Femur (tissue), 1 donor: Measurements from ENCODE around the gene CALHM5.

ENCODE experiments used
- DNase-seq: peaks from one replicate; pipeline ENCODE4 v3.0.0-alpha.2; 2017

CALHM5 gene

DNA sequence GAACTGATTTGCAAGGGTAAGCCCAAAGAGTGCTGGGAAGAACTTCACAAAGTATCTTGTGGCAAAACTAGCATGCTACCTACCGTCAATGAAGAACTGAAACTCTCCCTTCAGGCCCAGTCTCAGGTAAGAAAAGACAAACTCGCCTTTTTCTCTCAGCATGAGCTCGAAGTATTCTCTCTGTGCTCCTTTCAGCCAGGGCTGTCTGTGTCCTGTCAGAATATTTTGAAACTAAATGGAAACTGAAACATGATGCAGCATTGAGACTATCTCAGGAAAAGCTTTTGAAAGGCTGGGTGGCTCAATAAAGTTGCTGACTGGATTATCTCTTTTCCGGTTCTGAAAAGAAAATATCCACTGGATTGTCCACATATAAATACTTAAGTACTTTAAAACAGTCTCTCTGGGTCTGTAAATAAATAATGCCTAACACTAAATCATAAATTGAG lies 696 bp downstream of the CALHM5 start:
- DNase-seq, result no peak

DNA sequence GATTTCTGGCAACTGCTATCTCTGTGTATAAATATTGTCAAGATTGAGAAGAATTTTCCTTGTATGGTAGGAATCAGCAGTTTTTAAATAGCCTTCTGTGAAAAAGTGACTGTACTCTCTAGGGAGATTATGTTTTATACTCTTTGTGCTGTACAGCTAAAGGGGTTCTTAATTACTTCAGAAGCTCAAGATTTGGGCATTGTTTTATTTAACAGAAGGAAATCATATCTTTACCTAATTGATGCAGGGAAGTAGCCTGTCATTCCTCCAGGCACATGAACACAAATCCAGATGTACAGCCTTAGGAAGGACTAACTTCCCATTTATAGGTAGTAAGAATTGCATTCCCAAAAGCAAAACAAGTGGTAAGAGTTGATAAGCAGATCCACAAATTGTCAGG lies 1.3 kb downstream of the CALHM5 start:
- no peak for DNase-seq

DNA sequence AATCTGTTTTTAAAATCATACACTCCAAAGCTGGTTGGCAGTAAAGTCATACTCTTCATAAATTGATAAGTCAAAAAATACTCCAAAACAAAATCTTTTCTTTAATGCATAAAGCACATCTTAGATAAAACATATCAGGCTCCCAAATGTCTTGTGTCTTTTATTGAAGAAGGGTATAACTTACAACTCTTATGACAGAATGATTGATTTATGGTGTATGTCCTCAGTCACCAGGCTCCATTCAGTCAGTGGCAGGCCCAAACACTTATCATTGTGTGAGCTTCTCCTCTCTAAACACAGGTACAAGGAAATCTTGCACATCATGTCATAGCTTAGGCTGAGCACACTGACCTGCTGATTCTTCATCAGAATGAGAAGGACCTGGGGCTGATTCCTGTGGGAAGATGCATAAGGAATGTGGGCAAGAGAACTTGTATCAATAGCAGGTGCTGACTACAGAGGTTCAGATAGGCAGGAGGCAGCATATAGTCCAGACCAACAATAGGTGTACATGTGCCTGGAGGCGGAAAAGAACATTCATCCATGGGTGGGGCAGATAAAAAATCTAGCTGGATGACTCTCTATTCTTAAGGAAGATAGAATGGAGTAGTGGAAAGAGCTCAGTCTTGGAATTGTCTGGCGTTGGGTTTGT lies 1.9 kb downstream of the CALHM5 start:
- no peak for DNase-seq

DNA sequence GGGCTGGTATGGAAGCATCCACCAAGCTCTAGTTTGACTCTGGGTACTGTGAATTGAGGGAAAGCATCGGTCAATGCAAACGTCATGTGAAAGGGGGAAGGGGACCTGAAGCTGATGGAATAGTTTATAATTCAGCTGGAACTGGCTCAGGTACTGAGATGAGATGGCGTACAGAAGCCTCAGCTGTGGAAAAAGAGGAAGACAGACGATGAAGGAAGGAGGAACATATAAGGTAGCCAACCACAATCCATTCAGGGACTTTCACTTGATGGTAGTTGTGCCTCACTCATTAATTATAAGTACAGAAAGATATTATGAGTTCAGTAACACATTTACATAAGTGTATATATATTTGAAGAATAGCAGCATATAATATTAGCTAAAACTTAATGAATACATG lies 2.7 kb downstream of the CALHM5 start:
- no peak for DNase-seq

DNA sequence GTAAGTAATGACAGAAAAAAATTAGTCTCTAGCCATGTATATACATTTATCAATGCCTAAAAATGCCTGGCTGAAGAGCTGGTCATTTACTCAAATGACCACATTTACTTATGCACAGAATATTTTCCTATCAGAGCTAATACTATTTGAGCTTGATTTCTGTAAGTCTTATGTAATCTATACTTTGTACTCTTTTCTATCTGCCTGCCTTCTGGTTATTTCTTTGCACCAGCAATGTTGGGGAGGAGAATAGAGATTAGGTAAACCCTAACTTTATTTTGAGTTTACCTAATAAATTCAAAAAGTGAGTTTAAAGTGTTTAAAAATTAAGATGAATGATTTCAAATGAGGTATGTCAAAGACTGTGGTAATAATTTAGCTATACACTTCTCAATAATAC lies 3.7 kb downstream of the CALHM5 start:
- DNase-seq, result no peak

DNA sequence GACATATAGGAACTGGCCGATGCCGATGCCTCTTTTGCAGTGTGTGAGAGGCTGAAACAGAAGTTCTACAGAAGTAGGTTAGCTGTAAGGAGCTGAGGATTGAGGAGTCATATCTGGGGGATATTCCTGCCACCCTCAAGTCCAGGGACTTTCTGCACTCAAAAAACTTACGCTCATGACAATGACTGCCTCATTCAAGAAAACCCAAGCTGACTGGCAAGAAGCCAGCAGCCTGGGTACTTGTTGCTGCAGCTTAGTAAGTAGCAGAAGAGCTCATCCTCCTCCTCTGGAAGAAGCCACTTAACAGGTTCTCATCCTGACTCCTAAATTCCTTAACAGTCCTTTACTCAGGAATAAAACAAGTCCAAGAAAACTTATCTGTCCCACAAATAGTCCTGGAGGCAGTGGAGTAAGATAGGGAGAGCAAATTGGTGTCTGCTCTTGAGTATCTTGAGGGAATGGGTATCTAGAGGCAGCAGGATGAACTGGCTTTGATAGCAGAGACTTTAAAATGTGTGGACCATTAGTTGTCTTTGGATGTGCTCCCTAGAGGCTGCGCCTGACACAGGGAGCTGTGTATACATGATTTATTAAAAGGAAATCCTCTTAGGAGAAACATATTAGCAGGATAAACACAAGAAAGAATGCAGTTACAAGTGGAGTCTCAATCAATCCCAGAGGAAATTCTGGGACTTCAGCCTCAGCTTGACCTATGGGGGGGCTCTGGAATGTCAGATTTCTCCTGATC lies 7.4 kb downstream of the CALHM5 start:
- DNase-seq, result no peak

DNA sequence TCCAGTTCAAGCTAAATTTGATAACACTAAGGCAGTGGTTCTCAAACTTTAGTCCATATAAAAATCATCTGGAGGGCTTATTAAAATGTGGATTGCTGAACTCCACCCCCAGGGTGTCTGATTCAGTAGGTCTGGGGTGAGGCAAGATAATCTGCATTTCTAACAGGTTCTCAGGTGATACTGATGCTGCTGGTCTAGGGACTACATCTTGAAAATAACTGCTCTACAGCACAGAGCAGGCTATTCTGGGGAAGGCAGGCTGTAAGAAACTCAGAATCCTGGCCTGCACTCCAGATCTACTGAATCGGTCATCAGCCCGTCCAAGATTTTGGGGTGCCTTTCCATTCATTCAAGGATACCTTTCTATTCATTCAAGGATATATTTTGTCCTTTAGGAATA lies 11.5 kb downstream of the CALHM5 start:
- DNase-seq, result no peak

DNA sequence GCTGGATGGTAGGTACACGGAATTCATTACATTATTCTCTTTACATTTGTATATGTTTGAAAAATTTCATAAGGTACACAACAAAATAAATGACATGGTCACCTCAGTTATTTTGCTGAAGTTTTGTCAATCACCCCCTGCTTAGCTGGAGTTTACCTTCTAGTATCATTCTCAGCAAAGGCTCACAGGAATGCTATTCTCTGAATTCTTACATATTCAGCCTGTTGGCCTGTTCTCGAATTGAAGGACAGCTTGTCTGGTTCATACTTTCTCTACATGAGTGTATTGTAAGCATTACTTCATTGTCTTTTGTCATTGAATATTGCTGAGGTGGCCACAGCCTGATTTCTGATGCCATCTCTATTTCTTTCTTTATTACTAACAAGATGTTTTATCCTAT lies 12.8 kb downstream of the CALHM5 start:
- no peak for DNase-seq

DNA sequence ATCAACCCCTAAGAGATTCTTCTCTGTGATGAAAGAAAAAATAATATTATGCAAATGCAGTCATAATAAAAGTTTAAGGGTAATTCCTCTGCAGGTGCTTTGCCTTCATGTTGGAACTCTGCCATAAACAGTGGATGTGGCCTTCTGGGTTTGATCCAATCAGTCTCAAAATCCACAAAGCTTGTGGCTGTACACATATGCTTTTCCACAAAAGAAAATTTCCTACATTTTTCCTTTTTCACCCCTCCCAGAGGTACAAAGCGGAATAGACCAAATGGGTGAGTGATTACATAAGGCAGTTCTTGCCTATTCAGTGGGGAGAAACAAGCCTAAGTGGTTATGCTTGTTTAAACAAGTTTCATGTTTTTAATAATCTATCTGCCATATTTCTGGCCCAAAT lies 16.7 kb downstream of the CALHM5 start:
- DNase-seq, result no peak

DNA sequence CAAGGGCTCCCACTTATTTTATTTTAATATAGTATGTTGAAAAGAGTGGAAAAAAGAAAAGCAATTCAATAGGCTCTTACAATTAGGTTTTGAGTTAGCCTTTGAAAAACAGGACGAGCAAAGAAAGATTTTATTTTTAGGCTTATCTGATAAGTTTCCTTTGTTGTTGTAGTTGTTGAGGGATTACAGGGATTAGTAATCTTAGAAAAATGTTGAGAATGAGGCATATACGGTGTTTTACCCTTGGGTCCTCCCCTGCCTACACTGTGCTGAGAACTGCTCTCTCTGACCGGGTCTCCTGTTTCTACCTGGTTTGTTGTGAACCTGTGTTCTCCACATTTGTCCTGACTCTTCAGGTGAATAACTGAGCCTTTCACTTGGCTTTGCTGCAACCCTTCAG lies 17.3 kb downstream of the CALHM5 start:
- DNase-seq, result no peak

DNA sequence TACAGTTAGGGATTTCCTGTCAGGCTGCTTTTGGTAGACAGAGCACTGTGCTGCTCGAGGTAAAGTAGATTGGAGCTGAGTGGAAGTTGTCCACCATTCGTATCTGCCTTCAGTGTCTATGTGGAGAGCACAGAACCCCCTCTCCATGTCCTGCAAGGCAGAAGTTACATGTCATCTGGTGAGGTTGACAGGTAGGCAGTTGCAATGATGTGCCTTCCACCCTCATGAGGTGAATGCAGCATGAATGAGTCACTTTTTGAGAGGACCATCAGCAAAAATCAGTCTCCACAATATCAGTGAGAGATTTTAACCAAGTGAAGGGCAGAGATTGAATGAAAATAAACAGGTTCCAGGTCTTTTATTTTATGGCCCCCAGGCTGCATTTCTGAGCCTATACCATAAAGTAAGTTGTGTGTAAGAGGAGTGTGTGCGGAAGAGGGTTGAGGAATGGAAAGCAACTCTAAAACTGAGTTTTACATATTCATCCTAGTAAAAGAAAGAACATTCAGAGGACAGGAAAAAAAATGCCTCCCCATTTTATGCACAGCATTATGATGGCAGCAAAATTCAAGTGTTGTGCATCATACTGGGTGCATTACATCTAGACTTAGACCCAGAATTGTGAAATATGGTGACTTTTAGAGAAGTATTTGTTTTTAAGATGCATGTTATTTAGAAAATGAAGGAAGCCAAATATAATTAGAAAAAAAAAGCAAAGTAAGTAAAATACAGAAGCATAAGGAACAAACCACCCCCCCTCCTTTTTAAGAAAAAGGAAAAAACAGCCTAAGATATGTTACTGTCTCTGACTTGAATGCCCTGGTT lies 18.2 kb downstream of the CALHM5 start:
- DNase-seq, result no peak

DNA sequence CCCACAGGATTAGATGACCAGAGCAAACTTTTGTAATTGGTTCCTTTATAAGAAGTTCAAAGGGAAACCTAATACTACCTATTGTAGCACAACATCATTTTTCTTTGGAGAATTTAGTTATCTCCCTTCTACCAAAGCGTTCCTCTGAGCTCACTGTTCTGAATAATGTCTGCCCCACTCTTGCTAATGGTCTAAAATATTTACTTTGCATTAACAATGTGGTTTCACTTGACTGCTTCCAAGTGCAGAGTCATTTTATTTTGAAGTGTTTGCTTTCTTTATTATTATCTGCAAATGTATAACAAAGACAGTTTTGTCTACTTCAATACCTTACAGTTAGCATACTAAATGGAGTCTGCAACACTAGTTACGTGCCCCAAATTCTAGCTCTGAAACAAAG lies 19.0 kb downstream of the CALHM5 start:
- DNase-seq, result no peak

DNA sequence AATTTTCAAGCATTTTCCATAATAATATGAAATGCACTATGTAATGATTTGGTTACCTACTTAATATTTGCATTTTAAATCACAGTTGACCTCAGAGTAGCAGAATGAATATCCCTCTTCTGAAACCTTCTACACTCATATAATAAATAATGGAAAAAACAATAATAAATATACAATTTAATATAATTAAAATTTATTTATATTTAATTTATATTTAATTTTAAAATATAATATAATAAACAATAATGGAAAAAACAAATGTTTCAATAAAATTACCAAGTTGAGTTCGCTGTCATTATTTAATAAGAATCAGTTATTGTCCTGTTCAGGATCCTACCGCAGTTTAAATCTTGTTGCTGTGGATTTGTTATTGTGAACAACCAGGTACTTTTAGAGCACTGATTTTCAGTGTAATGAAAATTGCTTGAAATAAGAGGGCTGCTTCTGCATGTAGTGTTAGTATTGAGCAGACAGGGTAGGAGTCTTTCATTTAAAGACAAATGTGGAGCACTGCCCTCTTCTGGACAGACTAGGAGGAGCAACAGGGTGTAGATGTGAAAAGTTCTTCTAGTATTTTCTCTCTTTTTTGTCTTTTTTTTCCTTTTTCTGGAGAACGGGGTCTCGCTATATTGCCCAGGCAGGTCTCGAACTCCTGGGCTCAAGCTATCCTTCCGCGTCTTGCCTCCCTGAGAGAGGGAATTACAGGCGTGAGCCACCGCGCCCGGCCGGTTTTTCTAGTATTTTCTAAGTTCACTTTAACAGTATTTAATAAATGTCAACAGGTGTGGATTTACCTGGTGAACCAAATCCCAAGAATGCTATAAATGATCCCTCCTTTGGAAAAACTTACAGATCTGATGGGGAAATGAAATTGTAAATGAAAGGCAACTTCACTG lies 20.5 kb downstream of the CALHM5 start:
- DNase-seq, result peak; percentile 69

DNA sequence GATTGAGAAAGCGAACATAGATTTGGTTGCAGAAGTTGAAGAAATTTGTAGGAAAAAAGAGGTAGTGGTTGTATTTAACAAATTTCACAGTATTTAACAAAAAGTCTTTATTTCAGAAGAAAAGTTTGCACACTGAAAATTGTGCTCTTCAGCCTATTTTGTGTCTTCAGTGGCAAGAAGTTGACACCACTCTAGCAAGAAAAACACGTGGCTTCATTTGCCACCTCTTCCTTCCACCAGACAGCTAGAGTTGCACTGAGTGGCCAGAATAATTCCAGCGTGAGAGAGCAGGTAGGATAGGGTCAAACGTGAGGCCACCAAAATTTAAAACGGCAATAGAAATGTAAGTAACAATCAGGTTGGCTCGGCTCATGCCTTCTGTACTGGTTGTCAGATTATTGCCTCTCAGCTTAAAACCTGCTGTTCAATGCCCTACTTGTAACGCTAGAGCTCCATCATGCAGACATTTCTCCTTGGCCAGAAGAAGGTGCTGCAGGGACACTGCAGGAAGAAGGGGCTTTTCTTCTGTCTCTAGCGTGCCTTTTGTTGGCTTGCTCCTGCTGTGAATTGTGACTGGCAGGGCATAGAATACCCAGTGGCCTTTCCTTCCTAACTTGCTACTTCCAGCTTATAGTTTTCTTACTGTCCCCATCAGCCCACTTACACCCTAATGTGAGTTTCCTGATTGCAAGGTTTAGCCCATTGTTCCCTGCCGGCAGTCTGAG lies 22.0 kb downstream of the CALHM5 start:
- DNase-seq, result no peak

DNA sequence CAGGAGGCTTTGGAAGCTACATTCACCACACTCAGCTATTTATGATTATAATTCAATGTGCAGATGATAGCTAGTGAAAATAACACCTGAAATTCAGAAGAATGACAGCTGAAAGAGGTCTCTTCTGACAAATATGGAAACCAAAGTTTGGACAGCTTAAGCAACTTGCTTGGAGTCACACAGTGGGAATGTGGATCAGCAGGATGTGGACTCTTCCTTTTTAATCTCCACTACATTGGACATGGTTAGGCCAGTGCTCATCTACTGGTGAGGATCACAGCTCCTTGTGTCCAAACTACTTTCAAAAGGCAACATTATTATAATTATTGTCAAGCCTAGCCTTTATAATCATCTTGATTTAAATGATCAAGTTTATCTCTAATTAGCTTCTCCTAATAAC lies 23.7 kb downstream of the CALHM5 start:
- no peak for DNase-seq

DNA sequence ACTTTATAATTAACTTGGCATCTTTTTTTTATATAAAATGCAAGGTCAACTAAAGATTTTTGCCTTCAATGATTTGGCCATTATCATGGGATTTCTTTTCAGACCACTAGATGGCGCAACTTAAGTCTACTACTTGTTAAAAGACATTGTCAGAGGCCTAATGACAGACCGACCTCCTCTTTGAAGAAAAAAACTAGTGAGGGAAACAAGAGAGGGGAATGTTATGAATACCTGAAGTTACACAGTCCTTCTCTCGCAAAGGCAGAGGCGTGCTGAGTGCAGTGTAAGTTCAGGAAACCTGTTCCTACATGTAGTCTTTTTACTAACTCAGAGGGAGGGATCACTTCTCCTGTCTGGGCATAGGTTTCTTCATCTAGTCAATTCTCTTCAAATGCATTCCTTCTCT lies 24.8 kb downstream of the CALHM5 start:
- DNase-seq, result no peak

DNA sequence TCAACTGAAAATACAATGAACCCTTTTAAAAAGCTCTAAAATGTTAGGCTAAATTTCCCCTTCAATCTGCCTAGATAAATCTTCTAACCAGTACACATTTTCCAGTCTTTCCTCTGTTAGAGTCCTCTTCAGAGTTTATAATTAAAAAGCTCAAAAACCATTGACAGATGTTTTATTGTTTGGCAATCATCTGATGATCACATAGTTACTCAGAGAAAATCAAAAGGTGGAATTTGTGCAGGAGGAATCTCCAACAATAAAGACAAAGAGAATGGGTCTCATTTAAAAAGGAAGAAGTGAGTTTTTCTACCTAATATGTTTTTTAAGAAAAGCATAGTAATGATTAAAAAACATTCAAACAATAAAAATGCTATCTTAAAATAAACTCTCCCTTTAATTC lies 31.0 kb downstream of the CALHM5 start:
- DNase-seq, result no peak

DNA sequence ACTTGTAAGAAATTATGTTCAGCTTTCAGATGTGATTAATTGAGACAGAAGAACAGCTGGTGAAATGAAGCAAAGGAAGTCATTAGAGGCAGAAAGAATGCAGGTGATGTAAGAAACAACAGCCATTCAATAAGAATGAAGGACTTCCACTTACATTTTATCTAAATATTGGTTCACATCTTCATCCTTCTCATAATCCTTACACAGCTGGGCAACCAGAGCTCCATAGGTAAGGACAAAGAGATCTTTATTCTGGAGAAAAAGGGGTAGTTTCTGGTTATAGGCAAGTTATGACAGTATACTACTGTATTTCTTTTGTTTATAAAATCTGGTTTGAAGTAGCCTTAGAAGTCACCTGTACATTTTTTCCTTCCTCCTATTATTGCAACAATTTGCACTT lies 31.7 kb downstream of the CALHM5 start:
- DNase-seq, result no peak

DNA sequence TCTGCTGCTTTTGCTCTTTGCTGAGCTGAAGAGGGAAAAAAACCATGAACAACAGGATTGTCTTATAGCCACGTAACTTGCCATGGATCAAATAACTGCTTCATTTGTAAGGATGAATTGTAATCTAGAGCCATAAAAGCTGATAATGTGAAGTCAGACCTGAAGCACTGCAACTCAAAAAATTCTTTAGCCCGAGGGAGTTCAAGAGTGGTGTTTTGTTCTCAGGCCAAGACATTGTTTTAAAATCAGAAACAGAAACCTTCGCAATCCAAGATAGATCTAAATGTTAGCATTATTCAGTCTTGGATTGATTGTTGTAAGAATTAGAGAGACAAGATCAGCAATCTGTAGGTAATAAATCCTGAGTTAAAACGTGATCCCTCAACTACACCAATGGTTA lies 34.2 kb downstream of the CALHM5 start, which contains the start of gene TRAPPC3L:
TRAPPC3L (minus strand) TSS at position 34 of the 400 bp plus-strand sequence. CDS start 170 bp downstream, outside the sequence.
- DNase-seq, result no peak

DNA sequence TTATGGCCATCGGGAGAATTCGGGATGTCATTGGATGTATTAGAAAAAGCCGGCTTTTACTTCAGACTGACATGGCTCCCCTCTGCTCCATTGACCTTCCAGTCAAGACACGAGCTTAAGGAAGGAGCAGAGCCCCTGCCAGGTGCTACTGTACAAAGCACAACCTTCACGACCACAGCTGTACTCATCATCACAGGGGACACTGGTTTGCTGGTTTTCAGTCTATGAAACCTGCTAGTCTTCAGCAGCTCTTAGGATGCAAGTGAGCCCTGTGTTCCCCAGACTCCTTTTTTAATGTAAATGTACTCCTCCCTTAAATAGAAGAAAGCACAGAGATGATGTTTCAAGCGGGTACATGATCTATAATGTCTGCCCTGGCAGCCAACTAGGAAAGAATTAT lies 35.9 kb downstream of the CALHM5 start:
- DNase-seq, result no peak

DNA sequence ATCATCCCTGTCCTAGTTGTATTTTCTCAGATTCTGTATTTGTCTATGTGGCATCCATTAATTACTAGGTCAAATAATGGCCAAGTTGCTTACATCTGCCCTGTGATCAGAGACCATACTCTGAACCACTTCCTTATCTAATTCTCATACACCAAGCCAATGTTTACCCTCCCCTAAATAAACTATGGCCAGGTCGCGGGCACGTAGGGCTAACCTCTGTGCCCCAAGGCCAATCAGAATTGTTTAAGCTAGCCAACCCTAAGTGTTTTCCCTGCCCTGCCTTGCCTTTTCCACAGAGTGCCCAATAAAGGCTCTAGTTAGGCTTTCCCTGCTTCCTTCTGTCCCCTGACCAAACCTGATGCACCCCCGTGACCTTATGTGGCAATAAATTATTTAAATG lies 39.4 kb downstream of the CALHM5 start:
- no peak for DNase-seq

DNA sequence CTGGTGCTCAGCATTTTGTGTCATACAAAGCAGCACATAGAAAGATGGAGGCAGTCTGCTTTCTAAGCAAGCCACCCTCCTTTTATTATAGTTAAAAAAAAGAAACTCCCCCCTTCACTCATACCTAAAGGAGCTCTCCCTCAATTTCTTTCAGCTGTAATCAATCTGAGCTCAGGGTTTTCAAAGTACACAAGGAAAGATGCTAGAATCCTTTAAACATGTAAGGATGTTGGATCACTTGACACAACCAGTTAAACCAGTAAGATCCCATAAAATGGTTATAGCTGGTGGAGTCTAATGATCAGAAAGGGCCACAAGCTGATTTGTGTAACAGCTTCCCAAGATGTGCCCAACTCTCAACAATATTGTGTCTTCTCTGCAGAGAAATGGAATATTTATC lies 42.0 kb downstream of the CALHM5 start, which contains the start of gene CALHM4:
CALHM4 (plus strand) TSS at position 301 of the 400 bp plus-strand sequence; CDS start at position 344, 43 bp downstream.
- no peak for DNase-seq
